GM19023 (cell line): ENCODE data around the gene PARP3.

Source experiments
- ATAC-seq: cut with Tn5 transposase; IDR thresholded peaks from one replicate; pipeline ENCODE4 v1.9.1; 2021; ENCODE audit warnings: mild to moderate bottlenecking, moderate library complexity; ENCODE audit not compliant: unreplicated experiment

PARP3 gene

DNA sequence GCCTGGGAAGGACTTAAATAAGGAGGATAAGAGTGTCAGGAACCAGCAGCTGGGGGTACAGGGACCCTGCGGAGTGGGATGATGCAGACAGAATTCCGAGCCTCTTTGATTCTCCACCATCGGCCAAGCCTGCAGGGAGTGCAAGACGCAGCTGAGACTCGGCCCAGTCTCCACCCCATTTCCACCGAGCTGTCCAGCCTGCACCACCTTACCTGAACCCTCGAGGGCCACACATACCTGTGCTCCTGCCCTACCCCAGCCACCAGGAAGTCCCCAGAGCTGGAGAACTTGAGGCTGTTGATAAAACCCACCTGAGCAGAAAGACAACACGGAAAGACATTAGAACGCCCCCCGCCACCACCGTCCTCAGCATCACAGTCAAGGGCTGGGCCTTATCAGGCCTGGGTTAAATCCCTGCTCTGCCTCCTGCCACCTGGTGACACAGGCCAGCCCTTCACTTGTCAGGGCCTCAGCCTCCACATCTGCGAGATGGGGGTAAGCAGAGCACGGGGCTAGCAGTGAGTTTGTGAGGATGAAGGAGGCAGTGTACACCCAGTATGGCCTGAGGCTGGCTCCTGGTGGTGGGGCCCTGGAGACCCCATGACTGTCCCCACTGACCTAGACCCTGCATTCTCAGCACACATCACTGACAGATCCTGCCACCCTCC lies 8.6 kb upstream of the PARP3 start:
- no peak for ATAC-seq

DNA sequence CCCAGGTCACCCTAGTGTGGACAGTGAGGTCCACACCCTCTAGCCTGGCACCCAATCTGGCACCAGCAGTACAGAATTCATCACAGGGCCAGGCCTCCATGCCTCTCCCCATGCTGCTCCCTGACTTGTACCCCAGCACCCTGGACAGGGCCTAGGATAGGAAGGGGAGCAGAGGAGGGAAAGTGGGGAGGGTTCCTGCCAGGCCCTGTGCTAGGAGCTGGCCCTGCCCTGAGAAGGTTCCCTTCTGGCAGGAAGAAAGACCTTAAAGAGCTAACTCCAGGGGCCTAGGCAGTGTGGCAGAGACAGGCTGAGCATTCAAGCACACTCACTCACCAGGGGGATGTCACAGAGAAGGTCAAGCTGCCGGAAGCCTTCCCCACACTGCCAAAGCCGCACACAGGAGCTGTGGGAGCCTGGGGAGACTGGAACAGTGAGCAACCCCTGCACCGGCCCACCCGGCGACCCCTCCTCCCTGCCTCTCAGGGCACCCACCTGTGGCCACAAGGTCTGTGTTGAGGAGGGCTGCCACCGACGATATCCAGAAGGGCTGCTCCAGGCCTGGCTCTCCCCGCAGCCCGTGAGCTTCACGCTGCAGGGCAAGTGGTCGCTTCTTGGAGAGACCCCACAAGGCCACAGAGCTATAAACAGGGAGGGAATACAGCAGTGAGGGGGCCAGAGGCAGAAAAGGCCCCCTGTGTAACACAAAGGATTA lies 7.9 kb upstream of the PARP3 start:
- ATAC-seq, result no peak

DNA sequence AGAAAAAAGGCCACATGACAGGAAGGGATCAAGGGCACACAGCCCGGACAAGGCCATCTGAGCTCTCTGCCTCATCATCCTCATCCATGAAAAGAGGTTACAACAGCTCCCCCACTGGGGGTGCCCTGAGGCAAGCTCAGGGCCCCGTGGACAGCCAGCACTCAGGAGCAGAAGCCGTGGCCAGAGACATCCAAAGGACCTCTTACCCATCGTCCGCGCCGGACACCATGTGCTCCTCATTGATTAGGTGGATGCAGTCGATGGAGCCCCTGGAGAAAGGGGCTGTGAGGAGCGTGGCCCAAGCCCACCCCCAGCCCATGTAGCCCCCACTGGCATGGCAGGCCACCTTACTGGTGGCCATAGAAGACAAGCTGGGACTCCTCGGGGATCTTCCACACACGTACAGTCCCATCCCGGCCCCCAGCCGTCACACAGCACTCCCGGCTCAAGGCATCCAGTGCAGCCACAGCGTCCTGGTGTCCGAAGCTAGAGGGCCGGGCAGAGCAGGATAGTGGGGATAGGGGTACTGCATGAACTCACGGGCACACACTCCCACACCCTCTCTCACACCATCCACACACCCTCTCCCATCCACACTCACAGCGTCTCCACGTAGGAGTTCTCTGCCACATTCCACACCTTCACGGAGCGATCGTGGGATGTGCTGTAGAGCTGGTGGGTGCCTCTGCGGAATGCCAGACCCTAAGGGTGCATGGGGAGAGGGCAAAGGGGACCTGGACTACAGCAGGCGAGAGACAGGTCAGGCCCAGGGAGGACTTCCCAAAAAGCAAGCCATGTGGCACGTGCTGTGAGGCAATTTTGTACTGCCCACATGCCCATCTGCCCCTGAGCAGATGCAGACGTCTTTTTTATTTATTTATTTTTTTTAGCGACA lies 6.9 kb upstream of the PARP3 start:
- ATAC-seq, result no peak

DNA sequence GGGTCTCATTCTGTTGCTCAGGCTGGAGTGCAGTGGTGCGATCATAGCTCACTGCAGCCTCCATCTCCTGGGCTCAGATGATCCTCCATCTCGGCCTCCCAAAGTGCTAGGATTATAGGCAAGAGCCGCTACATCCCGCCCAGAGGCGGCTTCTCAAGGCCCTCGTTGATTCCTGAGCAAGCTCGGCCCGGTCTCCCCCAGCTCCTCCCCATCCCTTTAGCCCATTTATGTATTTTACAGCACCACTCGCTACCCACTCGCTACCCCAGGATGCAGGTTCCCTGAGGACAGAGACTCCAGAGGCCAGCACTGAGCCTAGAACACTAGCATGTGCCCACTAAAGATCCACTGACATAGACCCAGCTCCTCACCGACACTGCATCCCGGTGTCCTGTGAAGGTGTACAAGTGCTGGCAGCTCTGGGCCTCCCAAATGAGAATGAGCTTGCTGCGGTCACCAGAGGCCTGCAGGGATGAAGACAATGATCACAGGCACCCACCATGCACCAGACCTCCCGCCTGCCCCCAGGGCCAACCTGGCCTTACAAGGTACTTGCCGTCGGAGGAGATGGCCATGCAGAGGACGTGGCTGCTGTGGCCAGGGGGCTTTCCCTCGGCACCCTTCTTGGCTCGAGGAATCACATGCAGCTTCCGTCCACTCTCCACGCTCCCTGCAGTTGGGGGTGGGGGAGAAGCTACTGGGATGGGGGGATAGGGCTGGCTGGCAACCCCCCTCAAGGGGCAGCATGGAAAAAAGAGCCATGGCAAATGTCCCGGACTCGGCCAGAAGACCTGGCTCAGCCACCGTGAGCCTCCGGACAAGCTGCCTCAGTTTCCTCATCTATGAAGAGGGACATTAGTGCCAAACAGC lies 6.0 kb upstream of the PARP3 start:
- no peak for ATAC-seq

DNA sequence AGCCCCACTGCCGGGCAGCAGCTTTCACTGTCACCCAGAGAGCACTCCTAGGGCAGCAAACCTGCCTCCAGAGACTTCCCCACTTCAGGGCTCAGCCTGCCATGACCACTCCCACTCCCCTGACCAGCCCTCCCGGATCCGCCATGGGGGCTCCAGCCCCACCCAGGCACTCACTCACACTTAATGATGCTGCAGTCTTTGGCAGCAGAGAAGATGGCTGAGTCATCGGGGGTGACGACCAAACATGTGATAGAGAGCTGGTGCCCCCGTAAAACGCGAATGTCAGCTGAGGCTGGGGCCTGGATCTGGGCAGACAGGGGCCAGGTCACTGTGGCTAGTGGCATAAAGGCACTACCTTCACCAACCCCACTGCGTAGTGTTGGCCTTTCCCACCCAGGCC lies 5.1 kb upstream of the PARP3 start:
- ATAC-seq, result no peak

DNA sequence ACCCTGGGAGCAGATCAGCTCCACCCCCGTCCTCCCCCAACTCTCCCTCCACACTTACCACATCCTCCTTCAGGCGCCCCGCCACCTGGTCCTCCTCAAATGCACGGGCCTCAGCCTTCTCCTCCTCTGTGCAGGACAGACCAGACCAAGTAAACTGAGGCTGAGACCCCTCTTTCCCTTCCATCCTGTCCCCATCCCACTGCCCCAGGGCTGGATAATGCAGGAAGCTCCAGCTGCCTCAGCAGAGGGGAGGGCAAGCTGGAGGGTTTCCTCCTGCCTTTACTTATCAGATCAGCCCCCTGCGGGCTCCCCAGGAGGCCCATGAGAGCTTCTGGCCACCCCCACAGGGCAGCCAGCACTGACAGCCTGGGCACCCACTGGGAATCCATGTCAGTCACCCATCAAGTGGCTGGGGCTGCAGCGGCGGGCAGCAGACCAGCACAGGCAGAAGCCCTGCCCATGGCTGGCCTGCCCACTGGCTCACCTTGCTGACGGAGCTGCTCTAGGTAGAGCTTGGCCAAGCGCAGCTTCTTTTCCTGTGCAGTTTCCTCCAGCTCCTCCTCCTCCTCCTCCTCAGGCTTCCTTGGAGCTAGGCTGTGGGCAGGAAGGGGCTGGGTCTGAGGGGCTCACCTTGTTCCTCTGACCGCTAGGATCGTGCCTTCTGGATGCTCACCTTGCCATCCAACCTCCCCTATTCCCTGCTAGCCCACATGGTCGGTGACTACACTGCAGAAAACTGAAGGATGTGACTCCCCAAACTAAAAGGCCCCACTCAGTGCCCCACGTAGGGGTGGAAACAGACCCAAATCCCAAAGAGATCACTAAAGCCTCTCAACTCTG lies 4.3 kb upstream of the PARP3 start:
- ATAC-seq, result no peak

DNA sequence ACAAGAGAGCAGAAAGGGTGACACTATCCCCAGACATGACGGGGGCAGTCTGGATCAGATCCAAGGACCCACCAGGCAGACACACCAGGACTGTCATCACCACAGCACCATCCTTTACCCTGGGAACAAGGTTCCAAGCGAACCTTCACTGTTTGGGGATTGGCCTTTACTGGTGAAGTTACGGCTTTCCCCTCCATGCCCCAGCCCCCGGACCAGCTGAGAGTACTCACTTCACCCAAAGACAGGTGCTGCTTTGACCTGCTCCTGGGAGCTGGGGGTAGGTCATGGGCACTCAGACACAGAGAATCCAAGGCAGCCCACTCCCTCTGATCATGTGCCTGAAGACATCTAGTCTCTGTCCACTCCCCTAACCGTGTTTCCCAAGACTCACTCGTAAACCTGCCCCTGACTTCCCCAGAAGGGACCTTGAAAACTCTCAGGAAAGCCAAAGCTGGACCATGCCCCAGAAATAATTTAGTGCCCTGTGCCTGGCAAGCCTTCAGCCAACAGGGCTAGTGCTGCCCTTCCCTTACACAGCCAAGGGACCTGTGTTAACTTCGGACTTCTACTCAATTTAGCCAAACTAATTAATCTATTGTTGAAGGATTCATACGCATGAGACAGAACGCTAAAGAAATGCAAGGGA lies 3.3 kb upstream of the PARP3 start:
- ATAC-seq, result no peak

DNA sequence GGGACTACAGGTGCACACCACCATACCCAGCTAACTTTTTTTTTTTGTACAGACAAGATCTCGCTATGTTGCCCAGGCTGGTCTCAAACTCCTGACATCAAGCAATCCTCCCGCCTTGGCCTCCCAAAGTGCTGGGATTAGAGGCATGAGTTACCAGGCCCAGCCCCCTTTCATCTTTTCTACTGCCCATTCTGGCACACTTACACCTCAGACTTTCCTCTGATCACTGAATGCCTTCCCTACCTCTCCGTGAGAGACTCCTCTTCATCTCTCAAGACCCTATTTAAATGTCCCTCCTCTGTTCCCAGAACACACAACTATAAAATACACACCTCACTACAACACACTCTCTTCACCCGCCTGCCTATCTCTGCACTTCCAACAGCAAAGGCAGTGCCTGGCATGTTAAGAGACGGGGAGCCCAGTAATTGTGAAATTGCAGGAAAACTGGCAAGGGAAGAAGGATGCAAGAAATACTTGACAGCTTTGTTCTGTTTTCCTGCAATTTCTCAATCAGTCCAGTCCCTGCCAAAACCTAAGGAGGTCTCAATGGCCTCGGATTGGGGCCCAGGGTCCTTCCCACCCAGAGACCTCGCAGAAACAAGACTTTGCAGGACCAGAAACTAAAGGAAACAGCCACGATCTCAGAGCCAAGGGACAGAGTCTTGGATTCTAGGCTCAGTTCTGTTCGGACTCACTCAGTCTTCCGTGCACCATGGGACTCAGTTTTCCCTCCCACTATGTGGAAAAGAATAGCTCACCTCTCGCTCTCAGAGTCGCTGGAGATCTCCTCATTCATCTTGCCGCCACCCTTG lies 1.3 kb upstream of the PARP3 start:
- no peak for ATAC-seq

DNA sequence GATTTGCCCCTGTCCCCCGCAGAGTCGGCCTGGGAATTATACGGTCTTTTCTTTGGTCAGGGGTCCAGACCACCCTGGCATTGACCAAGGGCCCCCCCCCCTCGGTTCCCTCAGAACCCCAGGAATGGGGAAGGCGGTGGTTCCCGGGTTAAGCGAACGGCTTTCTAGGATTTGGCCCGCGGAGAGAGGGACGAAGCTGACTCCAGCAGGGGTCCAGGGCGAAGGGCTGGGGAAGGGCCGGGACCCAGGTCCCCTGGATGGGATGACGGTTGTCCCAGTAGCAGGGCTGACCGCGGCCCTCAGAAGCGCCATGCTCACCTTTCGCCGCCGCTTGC lies 733 bp upstream of the PARP3 start:
- ATAC-seq, result no peak

DNA sequence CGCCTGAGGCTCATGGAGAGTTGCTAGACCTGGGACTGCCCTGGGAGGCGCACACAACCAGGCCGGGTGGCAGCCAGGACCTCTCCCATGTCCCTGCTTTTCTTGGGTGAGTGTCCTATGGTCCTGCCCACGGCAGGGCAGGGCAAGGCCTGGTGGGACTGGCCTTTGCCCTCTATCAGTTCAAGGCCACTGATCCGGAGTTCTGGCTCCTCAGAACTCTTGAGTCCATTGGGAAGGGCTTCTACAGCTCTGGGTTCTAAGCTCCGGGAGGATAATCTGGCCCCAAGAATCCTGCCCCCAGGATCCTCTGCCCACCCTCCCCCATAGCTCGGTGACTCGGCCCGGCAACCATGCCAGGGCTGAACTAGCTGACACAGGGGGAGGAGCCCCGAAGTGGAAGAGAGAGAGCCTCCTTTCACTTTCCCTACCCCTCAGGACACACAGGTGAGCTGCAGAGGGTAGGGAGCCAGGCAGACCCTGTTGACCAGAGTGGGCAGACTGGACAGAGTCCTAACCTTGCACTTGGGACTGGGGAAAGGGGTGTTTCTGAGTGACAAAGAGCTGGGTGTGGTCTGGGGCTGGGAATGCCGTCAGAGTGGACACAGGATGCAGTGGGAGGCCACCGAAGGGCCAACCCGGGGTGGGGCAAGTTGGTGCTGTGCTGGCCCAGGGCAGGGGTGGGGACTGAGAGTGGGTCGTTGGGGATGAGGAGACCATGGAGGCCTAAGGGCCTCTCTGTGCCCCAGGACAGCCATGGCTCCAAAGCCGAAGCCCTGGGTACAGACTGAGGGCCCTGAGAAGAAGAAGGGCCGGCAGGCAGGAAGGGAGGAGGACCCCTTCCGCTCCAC lies 664 bp downstream of the PARP3 start:
- peak; percentile 22 for ATAC-seq

DNA sequence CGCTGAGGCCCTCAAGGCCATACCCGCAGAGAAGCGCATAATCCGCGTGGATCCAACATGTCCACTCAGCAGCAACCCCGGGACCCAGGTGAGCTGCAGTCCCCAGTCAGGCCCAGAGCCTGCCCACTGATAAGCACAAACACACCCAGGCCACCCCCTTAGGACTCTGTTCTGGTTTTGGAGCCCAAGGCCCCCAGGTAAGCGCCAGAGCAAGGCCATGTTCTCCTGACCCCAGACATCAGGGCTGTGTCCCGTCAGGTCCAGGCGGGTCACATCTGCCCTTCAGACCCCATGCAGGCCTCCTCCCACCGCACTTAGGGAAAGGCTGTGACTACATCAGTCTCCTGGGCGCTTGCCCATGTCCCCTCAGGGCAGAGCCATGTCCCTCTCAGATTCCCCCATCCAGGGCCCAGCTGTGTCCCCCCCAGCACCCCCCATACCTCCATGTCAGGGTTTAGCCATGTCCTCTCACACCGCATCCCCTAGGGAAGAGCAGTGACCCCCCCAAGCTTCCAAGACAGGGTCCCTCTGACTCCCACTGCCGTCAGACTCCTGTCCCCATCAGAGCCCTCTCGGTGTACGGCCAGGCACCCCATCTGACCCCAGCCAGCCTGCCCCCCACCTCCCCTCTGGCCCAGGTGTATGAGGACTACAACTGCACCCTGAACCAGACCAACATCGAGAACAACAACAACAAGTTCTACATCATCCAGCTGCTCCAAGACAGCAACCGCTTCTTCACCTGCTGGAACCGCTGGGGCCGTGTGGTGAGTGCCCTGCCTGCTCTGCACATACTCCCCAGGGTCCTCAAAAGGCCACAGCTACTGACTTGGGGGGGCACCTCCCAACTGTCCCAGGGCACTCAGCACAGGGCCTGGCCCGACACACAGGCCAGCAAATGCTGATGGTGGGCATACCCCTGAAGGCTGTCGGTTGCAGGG lies 1.6 kb downstream of the PARP3 start:
- no peak for ATAC-seq

DNA sequence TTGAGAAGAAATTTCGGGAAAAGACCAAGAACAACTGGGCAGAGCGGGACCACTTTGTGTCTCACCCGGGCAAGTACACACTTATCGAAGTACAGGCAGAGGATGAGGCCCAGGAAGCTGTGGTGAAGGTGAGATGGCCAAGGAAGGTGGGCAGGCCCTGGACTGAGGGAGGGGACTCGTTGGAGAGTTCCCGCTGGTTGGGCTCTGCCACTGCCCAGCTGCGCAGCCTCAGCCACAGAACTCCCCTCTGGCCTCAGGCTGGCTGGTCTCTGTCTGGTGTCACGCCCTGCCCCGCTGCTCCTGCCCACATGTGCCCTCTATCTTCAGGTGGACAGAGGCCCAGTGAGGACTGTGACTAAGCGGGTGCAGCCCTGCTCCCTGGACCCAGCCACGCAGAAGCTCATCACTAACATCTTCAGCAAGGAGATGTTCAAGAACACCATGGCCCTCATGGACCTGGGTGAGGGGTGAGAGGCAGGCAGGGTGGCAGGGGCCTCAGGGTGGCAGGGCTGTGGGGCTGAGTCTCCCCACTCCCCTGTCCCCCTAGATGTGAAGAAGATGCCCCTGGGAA lies 2.4 kb downstream of the PARP3 start:
- no peak for ATAC-seq

DNA sequence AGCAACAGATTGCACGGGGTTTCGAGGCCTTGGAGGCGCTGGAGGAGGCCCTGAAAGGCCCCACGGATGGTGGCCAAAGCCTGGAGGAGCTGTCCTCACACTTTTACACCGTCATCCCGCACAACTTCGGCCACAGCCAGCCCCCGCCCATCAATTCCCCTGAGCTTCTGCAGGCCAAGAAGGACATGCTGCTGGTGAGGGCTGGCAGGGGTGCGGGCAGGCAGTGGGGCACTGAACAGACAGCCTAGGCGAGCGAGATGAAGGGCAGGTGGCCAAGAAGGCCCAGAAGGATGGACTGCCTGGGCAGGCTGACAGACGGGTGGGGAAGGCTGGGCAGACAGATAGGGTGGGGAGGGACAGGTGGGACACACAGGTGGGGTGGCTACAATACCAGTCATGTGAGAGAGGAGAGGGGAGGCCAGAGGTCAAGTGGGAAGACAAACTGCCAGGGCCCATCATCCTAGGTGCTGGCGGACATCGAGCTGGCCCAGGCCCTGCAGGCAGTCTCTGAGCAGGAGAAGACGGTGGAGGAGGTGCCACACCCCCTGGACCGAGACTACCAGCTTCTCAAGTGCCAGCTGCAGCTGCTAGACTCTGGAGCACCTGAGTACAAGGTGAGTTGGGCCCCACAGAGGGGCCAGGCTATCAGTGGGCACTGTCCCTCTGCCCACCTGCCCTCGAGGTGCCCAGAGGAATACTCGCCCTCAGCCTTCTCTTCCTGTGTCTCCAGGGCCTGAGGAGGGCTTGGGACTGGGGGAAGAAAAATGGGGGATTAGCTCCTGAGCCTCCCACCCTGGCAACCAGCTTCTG lies 3.1 kb downstream of the PARP3 start:
- ATAC-seq, result no peak

DNA sequence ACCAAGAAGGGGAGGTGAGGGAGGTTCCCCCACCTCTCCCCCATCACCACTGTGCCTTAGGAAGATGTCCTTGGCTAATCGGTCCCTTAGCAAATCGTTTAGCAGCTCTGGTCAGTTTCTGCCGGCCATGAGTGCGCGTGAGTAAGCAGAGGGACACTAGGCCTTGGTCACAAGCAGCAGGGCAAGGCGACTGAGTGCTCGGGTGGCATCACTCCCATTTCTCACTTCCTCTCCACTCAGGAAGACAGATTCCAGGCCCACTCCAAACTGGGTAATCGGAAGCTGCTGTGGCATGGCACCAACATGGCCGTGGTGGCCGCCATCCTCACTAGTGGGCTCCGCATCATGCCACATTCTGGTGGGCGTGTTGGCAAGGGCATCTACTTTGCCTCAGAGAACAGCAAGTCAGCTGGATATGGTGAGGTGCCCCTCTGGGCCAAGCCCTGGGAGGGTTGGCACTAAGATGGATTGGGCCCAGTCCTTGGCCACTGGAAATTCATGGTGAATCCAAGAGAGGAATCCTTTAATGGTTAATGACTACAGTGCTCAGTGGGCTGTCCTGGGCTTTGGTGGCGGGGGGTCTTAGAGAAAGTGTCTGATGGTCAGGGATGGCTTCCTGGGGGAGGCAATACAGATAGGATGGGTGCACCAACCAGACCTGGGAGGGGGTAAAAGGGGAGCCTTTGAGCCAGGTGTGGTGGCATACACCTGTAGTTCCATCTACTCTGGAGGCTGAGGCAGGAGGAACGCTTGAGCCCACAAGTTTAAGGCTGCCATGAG lies 4.0 kb downstream of the PARP3 start:
- no peak for ATAC-seq

DNA sequence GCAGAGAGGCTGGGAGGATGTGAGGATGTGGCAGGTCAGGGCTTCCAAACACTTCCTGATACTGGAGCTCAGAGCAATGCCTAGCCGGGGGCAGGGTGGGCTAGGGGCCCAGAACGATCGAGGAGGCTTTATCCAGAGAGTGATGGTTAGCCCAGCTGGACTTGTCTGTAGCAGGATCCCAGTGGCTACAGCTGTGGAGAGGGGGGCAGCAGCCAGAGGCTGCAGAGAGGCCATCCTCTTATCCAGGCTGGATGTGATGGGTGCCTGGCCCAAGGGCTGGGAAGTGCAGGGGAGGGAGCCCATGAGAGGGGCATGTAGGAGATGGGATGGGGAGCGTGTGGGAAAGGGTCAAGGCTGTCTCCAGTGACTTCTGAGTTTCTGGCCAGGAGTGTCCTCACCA lies 4.6 kb downstream of the PARP3 start:
- no peak for ATAC-seq
